KMS-11 (cell line): ENCODE data around the gene CNN3.

Experiments
- H2AFZ ChIP-seq: fragments of 200-600 bp; sonication (generic); 2 replicates; pipeline ENCODE4 v1.6.1; 2016; ENCODE audit warnings: antibody characterized with exemption, mixed run types, low read depth
- H3K27ac ChIP-seq: fragments of 200-600 bp; sonication (generic); 2 replicates; pipeline ENCODE4 v1.6.1; 2016; ENCODE audit warnings: mild to moderate bottlenecking, mixed run types
- H3K27me3 ChIP-seq: fragments of 200-600 bp; sonication (generic); 2 replicates; pipeline ENCODE4 v1.6.1; 2017; ENCODE audit warnings: mild to moderate bottlenecking, low read depth, mixed run types, moderate library complexity; ENCODE audit not compliant: insufficient read depth
- H3K36me3 ChIP-seq: fragments of 200-600 bp; sonication (generic); 2 replicates; pipeline ENCODE4 v1.6.1; 2017; ENCODE audit warnings: mild to moderate bottlenecking, mixed run types; ENCODE audit not compliant: insufficient read depth
- H3K4me1 ChIP-seq: fragments of 200-600 bp; sonication (generic); 2 replicates; pipeline ENCODE4 v1.6.1; 2016; ENCODE audit warnings: mild to moderate bottlenecking, low read depth, mixed run types; ENCODE audit not compliant: poor library complexity, severe bottlenecking
- H3K4me2 ChIP-seq: fragments of 200-600 bp; sonication (generic); 2 replicates; pipeline ENCODE4 v1.7.0; 2016; ENCODE audit warnings: mild to moderate bottlenecking, mixed run types
- H3K4me3 ChIP-seq: fragments of 200-600 bp; sonication (generic); IDR thresholded peaks from 2 replicates; pipeline ENCODE4 v1.6.1; 2017; ENCODE audit warnings: low read depth, low read length, mixed read lengths; ENCODE audit not compliant: insufficient read depth
- H3K79me2 ChIP-seq: fragments of 200-600 bp; sonication (generic); 2 replicates; pipeline ENCODE4 v1.6.1; 2016; ENCODE audit warnings: low read depth, mixed run types; ENCODE audit not compliant: insufficient read depth
- H3K9ac ChIP-seq: fragments of 200-600 bp; sonication (generic); 2 replicates; pipeline ENCODE4 v1.6.1; 2016; ENCODE audit warnings: mild to moderate bottlenecking, mixed run types
- H4K20me1 ChIP-seq: fragments of 200-600 bp; sonication (generic); 2 replicates; pipeline ENCODE4 v1.6.1; 2016; ENCODE audit warnings: mild to moderate bottlenecking, mixed run types; ENCODE audit not compliant: insufficient read depth
- CTCF ChIP-seq: fragments of 200-600 bp; sonication (generic); conservative IDR thresholded peaks from 2 replicates; pipeline ENCODE4 v1.6.1; 2017; ENCODE audit warnings: low read depth, mild to moderate bottlenecking, antibody characterized with exemption, low read length, moderate library complexity, mixed read lengths

Gene CNN3

GRCh38 chr1:94905207-94905606 is 21.7 kb downstream of the CNN3 start:
- no peak overlapping the region for H3K4me3 ChIP-seq
- H3K4me2 ChIP-seq, result no peak overlapping the region
- H3K4me1 ChIP-seq, result no peaks in the 10 kb centered on the region
- H3K27ac ChIP-seq, result no peak overlapping the region
- H2AFZ ChIP-seq, result no peak overlapping the region
- H3K27me3 ChIP-seq, result no peaks in the 10 kb centered on the region
- no peaks in the 10 kb centered on the region for H3K36me3 ChIP-seq
- H3K9ac ChIP-seq, result no peak overlapping the region
- no peaks in the 10 kb centered on the region for H4K20me1 ChIP-seq
- TF ChIP-seq CTCF, result no peak
- H3K79me2 ChIP-seq, result no peaks in the 10 kb centered on the region

- Histone ChIP-seq H3K79me2 (no peaks in the 10 kb centered on the region), H3K4me2 (no peak overlapping the region), H3K36me3 (no peaks in the 10 kb centered on the region), H2AFZ (no peak overlapping the region), H4K20me1 (no peaks in the 10 kb centered on the region), H3K27me3 (no peaks in the 10 kb centered on the region), H3K4me3 (no peak overlapping the region), H3K4me1 (no peaks in the 10 kb centered on the region), H3K9ac (no peak overlapping the region), H3K27ac (no peak overlapping the region)
- no peak for TF ChIP-seq CTCF
Observed at GRCh38 chr1:94903280-94904009, 23.5 kb downstream of the CNN3 start.

GRCh38 chr1:94901841-94902240 is 25.1 kb downstream of the CNN3 start:
- Histone ChIP-seq H3K9ac (no peak overlapping the region), H3K4me1 (no peaks in the 10 kb centered on the region), H3K27me3 (no peaks in the 10 kb centered on the region), H3K4me2 (no peak overlapping the region), H3K36me3 (no peaks in the 10 kb centered on the region), H2AFZ (no peak overlapping the region), H3K27ac (no peak overlapping the region), H3K79me2 (no peaks in the 10 kb centered on the region), H3K4me3 (no peak overlapping the region), H4K20me1 (no peaks in the 10 kb centered on the region)
- no peak for TF ChIP-seq CTCF

- no peak for TF ChIP-seq CTCF
- Histone ChIP-seq H2AFZ (no peak overlapping the region), H3K79me2 (no peaks in the 10 kb centered on the region), H3K4me1 (no peaks in the 10 kb centered on the region), H3K27ac (no peak overlapping the region), H3K36me3 (no peaks in the 10 kb centered on the region), H3K4me3 (no peak overlapping the region), H3K27me3 (no peaks in the 10 kb centered on the region), H3K9ac (no peak overlapping the region), H3K4me2 (no peak overlapping the region), H4K20me1 (no peaks in the 10 kb centered on the region)
Observed at GRCh38 chr1:94899756-94900155, 27.2 kb downstream of the CNN3 start.
